Measurements from ENCODE around the gene AIF1L.

GRCh38 chr9:131097126-131097947 is 1.0 kb downstream of the AIF1L start:
- TF ChIP-seq, protein P1, sequence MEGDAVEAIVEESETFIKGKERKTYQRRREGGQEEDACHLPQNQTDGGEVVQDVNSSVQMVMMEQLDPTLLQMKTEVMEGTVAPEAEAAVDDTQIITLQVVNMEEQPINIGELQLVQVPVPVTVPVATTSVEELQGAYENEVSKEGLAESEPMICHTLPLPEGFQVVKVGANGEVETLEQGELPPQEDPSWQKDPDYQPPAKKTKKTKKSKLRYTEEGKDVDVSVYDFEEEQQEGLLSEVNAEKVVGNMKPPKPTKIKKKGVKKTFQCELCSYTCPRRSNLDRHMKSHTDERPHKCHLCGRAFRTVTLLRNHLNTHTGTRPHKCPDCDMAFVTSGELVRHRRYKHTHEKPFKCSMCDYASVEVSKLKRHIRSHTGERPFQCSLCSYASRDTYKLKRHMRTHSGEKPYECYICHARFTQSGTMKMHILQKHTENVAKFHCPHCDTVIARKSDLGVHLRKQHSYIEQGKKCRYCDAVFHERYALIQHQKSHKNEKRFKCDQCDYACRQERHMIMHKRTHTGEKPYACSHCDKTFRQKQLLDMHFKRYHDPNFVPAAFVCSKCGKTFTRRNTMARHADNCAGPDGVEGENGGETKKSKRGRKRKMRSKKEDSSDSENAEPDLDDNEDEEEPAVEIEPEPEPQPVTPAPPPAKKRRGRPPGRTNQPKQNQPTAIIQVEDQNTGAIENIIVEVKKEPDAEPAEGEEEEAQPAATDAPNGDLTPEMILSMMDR (conservative IDR thresholded peaks at IDR 0.05; ENCODE audit: low read depth, low read length): no peak
- no peak for TF ChIP-seq EZH2 (IDR thresholded peaks at IDR 0.05; ENCODE audit: borderline replicate concordance, low read depth, low read length, poor library complexity, severe bottlenecking)

Data from A673 (cell line).